CD4-positive, alpha-beta T cell treated with Interleukin-21 for 1 hour (primary cell): ENCODE results near the gene AFP.
"Not testable (repeated sequence)": the region's sequence is repeated elsewhere in the genome, so short reads cannot be mapped to it uniquely, and the experiment has no call there.

Experiments
- DNase-seq: peaks from one replicate; pipeline ENCODE4 v3.0.0-alpha.2; 2020

AFP gene

DNA sequence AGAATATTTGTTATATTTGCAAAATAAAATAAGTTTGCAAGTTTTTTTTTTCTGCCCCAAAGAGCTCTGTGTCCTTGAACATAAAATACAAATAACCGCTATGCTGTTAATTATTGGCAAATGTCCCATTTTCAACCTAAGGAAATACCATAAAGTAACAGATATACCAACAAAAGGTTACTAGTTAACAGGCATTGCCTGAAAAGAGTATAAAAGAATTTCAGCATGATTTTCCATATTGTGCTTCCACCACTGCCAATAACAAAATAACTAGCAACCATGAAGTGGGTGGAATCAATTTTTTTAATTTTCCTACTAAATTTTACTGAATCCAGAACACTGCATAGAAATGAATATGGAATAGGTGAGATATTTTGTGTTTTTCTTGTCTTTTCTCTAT, at the start of gene AFP:
TSS of gene AFP (plus strand) at position 238 of the 400 bp plus-strand sequence. CDS start at position 280, 42 bp downstream.
- DNase-seq = no peak

DNA sequence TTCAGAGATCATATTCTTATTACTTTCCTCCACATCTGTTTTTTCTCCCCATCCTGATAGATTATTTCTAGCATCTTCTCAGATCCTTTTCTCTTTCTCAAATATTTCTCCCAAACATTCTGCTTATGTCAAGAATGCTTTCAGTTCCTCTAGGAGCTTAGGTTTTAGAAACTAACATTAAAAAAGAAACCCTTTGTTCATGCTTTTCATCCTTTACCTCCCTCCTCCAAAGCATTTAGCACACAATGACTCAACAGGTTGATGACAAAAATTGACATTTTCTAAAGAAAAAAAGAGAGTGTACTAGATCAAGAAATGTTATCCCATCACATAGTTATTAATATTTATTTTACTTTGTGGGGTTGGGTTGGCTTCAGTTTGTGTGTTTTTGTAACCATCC, 48.5 kb upstream of the AFP start:
- no peak for DNase-seq

GRCh38 chr4:73388887-73389286, 47.1 kb upstream of the AFP start:
- no peak for DNase-seq

- not testable (repeated sequence) for DNase-seq
These were observed 46.4 kb upstream of the AFP start for GRCh38 chr4:73389663-73390062.

GRCh38 chr4:73391774-73392173, 44.2 kb upstream of the AFP start:
- DNase-seq = no peak

GRCh38 chr4:73392936-73393335, 43.1 kb upstream of the AFP start:
- DNase-seq = no peak

DNA sequence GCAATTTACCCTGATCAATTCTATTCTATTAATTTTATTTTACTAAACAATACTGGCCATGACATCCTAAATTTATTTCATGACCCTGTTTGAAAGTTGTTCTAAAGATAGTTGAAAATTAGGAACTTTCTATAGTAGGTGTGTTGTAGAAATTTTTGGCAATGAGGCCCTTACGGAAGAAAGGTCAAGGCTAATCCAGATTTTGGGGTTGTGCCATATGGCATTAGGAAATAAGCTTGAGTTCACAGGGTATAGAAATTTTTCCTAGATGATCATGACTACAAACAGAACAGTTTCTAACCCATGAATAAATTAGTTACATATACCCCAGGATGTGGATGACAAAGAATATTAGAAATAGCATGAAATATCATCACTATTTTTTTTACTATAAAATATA, 39.7 kb upstream of the AFP start:
- DNase-seq = no peak

GRCh38 chr4:73396993-73397972, 38.7 kb upstream of the AFP start:
- DNase-seq = no peak

DNA sequence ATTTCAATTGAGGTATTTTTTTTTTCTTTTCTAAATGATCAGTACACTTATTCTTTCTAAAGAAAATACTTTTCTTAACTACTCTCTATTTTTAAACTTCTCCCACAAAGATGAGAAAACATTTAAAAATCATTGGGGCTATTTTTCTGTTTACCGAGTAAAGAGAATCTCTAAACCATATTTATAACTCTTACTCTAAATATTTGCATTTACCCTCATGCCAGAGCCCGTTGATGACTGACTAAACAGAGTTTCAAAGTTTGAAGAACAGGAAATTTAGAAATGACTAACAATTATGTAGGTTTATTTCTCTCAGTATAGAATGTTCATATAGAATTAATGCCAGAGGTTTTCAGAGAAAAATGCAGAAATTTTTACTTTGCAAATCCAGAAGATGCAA, 34.6 kb upstream of the AFP start:
- DNase-seq = no peak

DNA sequence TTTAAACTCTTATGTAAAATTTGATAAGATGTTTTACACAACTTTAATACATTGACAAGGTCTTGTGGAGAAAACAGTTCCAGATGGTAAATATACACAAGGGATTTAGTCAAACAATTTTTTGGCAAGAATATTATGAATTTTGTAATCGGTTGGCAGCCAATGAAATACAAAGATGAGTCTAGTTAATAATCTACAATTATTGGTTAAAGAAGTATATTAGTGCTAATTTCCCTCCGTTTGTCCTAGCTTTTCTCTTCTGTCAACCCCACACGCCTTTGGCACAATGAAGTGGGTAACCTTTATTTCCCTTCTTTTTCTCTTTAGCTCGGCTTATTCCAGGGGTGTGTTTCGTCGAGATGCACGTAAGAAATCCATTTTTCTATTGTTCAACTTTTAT, 32.0 kb upstream of the AFP start, which contains the start of gene ALB:
TSS of gene ALB (plus strand) at position 246 of the 400 bp plus-strand sequence. CDS start at position 287, 41 bp downstream.
- no peak for DNase-seq

DNA sequence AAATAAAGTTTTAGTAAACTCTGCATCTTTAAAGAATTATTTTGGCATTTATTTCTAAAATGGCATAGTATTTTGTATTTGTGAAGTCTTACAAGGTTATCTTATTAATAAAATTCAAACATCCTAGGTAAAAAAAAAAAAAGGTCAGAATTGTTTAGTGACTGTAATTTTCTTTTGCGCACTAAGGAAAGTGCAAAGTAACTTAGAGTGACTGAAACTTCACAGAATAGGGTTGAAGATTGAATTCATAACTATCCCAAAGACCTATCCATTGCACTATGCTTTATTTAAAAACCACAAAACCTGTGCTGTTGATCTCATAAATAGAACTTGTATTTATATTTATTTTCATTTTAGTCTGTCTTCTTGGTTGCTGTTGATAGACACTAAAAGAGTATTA, 31.6 kb upstream of the AFP start:
- no peak for DNase-seq

- DNase-seq = no peak
These were observed 30.9 kb upstream of the AFP start for GRCh38 chr4:73405138-73405537.

DNA sequence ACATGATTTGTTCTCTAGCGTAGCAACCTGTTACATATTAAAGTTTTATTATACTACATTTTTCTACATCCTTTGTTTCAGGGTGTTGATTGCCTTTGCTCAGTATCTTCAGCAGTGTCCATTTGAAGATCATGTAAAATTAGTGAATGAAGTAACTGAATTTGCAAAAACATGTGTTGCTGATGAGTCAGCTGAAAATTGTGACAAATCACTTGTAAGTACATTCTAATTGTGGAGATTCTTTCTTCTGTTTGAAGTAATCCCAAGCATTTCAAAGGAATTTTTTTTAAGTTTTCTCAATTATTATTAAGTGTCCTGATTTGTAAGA, 29.5 kb upstream of the AFP start:
- no peak for DNase-seq

GRCh38 chr4:73407227-73407673, 28.8 kb upstream of the AFP start:
- no peak for DNase-seq

GRCh38 chr4:73408181-73408867, 27.7 kb upstream of the AFP start:
- DNase-seq = no peak

- no peak for DNase-seq
These were observed 26.8 kb upstream of the AFP start for GRCh38 chr4:73409012-73409862.

DNA sequence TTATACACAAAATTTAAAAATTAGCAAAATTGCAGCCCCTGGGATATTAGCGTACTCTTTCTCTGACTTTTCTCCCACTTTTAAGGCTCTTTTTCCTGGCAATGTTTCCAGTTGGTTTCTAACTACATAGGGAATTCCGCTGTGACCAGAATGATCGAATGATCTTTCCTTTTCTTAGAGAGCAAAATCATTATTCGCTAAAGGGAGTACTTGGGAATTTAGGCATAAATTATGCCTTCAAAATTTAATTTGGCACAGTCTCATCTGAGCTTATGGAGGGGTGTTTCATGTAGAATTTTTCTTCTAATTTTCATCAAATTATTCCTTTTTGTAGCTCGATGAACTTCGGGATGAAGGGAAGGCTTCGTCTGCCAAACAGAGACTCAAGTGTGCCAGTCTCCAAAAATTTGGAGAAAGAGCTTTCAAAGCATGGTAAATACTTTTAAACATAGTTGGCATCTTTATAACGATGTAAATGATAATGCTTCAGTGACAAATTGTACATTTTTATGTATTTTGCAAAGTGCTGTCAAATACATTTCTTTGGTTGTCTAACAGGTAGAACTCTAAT, 26.0 kb upstream of the AFP start:
- no peak for DNase-seq

- DNase-seq = no peak
These were observed 24.9 kb upstream of the AFP start for GRCh38 chr4:73410916-73411730.

GRCh38 chr4:73411731-73412414, 24.1 kb upstream of the AFP start:
- DNase-seq = no peak

- DNase-seq = no peak
These were observed 22.7 kb upstream of the AFP start for GRCh38 chr4:73413294-73413755.

DNA sequence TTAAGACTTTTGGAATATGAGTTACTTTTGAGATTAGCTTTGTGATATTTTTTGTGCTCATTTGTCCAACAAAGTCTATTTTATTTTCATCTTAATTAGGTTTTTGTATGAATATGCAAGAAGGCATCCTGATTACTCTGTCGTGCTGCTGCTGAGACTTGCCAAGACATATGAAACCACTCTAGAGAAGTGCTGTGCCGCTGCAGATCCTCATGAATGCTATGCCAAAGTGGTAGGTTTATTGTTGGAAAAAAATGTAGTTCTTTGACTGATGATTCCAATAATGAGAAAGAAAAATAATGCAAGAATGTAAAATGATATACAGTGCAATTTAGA, 21.1 kb upstream of the AFP start:
- DNase-seq = no peak
